ENCODE results near the gene SLC22A23. TPM values are rescaled to one million over a fixed set of nuclear protein-coding genes. Genes with fewer than 3 reads are reported as not detected.

The SLC22A23 gene
- total and polyA plus RNA-seq, 2 experiments from 2014 or later, result 6.1 to 38.3 TPM

DNA sequence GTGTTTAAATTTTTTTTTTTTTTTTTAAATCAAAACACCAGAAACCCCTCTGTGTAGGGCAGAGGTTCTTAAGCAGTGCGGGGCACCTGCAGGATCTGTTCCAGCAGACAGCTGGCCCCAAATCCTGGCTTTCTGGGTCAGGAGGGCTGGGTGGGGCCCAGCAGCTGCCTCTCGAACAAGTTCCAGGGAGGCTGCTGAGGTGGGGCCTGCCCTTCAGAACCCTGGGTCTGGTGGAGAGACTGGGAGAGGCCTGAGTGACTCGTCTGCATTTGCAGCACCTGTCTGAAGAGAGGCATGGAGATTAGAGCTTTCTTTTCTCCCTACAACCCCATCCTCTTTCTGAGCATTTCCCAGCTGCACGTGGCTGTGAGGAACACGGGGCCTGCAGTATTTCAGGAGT, 189.7 kb downstream of the SLC22A23 start:
- ATAC-seq (peak; percentile 15; the same call in 2 of the 3 replicates), DNase-seq (ENCODE audit: low spot score) (no peak)
- Histone ChIP-seq H3K27ac (ENCODE audit: low read depth) (peak overlapping the region; percentile 66), H3F3A (replicated peaks; ENCODE audit: low read depth) (0 out of 2 replicates have a peak, but pooled peaks cover 10% of the 10 kb centered on the region), H4K20me1 (replicated peaks; ENCODE audit: insufficient read depth) (peaks cover 33% of the 10 kb centered on the region), H3K4me1 (ENCODE audit: insufficient read depth) (no peaks in the 10 kb centered on the region; the same call in 1 of the 2 replicates), H3K9me2 (ENCODE audit: insufficient read depth) (no peaks in the 10 kb centered on the region), H3K4me3 (no peak overlapping the region), H3K27me3 (ENCODE audit: insufficient read depth) (no peaks in the 10 kb centered on the region), H3K4me2 (no peak overlapping the region), H3K36me3 (ENCODE audit: insufficient read depth) (peaks cover 14% of the 10 kb centered on the region), H3K79me2 (replicated peaks; ENCODE audit: insufficient read depth) (peaks cover 60% of the 10 kb centered on the region), H2AFZ (no peak overlapping the region)
- H3K4me3 Mint-ChIP-seq, result no peak overlapping the region
- no peaks in the 10 kb centered on the region; the same call in 2 of the 3 replicates for H3K9me3 Mint-ChIP-seq
- no peak for TF ChIP-seq ETS1 (IDR thresholded peaks at IDR 0.05)
- no peak for TF ChIP-seq JUNB (IDR thresholded peaks at IDR 0.05; ENCODE audit: unreplicated experiment)
- TF ChIP-seq, protein P1, sequence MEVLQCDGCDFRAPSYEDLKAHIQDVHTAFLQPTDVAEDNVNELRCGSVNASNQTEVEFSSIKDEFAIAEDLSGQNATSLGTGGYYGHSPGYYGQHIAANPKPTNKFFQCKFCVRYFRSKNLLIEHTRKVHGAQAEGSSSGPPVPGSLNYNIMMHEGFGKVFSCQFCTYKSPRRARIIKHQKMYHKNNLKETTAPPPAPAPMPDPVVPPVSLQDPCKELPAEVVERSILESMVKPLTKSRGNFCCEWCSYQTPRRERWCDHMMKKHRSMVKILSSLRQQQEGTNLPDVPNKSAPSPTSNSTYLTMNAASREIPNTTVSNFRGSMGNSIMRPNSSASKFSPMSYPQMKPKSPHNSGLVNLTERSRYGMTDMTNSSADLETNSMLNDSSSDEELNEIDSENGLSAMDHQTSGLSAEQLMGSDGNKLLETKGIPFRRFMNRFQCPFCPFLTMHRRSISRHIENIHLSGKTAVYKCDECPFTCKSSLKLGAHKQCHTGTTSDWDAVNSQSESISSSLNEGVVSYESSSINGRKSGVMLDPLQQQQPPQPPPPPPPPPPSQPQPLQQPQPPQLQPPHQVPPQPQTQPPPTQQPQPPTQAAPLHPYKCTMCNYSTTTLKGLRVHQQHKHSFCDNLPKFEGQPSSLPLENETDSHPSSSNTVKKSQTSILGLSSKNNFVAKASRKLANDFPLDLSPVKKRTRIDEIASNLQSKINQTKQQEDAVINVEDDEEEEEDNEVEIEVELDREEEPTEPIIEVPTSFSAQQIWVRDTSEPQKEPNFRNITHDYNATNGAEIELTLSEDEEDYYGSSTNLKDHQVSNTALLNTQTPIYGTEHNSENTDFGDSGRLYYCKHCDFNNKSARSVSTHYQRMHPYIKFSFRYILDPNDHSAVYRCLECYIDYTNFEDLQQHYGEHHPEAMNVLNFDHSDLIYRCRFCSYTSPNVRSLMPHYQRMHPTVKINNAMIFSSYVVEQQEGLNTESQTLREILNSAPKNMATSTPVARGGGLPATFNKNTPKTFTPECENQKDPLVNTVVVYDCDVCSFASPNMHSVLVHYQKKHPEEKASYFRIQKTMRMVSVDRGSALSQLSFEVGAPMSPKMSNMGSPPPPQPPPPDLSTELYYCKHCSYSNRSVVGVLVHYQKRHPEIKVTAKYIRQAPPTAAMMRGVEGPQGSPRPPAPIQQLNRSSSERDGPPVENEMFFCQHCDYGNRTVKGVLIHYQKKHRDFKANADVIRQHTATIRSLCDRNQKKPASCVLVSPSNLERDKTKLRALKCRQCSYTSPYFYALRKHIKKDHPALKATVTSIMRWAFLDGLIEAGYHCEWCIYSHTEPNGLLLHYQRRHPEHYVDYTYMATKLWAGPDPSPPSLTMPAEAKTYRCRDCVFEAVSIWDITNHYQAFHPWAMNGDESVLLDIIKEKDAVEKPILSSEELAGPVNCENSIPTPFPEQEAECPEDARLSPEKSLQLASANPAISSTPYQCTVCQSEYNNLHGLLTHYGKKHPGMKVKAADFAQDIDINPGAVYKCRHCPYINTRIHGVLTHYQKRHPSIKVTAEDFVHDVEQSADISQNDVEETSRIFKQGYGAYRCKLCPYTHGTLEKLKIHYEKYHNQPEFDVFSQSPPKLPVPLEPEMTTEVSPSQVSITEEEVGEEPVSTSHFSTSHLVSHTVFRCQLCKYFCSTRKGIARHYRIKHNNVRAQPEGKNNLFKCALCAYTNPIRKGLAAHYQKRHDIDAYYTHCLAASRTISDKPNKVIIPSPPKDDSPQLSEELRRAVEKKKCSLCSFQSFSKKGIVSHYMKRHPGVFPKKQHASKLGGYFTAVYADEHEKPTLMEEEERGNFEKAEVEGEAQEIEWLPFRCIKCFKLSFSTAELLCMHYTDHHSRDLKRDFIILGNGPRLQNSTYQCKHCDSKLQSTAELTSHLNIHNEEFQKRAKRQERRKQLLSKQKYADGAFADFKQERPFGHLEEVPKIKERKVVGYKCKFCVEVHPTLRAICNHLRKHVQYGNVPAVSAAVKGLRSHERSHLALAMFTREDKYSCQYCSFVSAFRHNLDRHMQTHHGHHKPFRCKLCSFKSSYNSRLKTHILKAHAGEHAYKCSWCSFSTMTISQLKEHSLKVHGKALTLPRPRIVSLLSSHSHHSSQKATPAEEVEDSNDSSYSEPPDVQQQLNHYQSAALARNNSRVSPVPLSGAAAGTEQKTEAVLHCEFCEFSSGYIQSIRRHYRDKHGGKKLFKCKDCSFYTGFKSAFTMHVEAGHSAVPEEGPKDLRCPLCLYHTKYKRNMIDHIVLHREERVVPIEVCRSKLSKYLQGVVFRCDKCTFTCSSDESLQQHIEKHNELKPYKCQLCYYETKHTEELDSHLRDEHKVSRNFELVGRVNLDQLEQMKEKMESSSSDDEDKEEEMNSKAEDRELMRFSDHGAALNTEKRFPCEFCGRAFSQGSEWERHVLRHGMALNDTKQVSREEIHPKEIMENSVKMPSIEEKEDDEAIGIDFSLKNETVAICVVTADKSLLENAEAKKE (CRISPR knock-in tag; IDR thresholded peaks at IDR 0.05), result no peak
- no peak for TF ChIP-seq EZH2 (IDR thresholded peaks at IDR 0.05; ENCODE audit: low read depth, unreplicated experiment)
- TF ChIP-seq STAT1 (IDR thresholded peaks at IDR 0.05; ENCODE audit: unreplicated experiment), result no peak
- TF ChIP-seq REST (IDR thresholded peaks at IDR 0.05; ENCODE audit: unreplicated experiment), result no peak
- no peak for TF ChIP-seq ZNF331 (CRISPR knock-in tag; IDR thresholded peaks at IDR 0.05; ENCODE audit: low read depth)
- no peak for TF ChIP-seq CREB1 (CRISPR knock-in tag; IDR thresholded peaks at IDR 0.05; ENCODE audit: low read depth)
- no peak for TF ChIP-seq POLR2AphosphoS5 (IDR thresholded peaks at IDR 0.05; ENCODE audit: low read depth)
- TF ChIP-seq ZNF114 (CRISPR knock-in tag; IDR thresholded peaks at IDR 0.05), result no peak
- TF ChIP-seq NANOG (IDR thresholded peaks at IDR 0.05; ENCODE audit: borderline replicate concordance), result no peak
- TF ChIP-seq EZH2phosphoT487 (IDR thresholded peaks at IDR 0.05; ENCODE audit: unreplicated experiment), result no peak
- no peak for TF ChIP-seq CTCF (conservative IDR thresholded peaks at IDR 0.05; ENCODE audit: low read depth in 2 of 2)
- peaks cover 12% of the 10 kb centered on the region for H3K27me3 Mint-ChIP-seq (ENCODE audit: insufficient read depth, low read depth, poor library complexity)
- H3K4me1 Mint-ChIP-seq, result peaks cover 11% of the 10 kb centered on the region
- peaks cover 68% of the 10 kb centered on the region for H3K36me3 Mint-ChIP-seq (ENCODE audit: low read depth)
- no peak overlapping the region for H3K27ac Mint-ChIP-seq
